Activated CD4-positive, alpha-beta T cell treated with anti-CD3 and anti-CD28 coated beads for 24 hours (primary cell): ENCODE data around the gene AP2S1.
A peak's percentile ranks its signal among the peaks of the same experiment; 100 is the strongest.
"Not testable (repeated sequence)": the region's sequence is repeated elsewhere in the genome, so short reads cannot be mapped to it uniquely, and the experiment has no call there.

Experiments used
- DNase-seq, 2 donors: peaks; one replicate each; pipeline ENCODE4 v3.0.0-alpha.2; 2020; ENCODE audit warnings: low read depth in 2 of 2

The AP2S1 gene

GRCh38 chr19:46841458-46842083 is 9.1 kb downstream of the AP2S1 start:
- DNase-seq: no peak

- DNase-seq: no peak
Measured at GRCh38 chr19:46840498-46840942, 10.1 kb downstream of the AP2S1 start.

GRCh38 chr19:46839752-46840497 is 10.7 kb downstream of the AP2S1 start:
- DNase-seq: no peak

- no peak for DNase-seq
Measured at GRCh38 chr19:46838160-46838559, 12.5 kb downstream of the AP2S1 start.

DNA sequence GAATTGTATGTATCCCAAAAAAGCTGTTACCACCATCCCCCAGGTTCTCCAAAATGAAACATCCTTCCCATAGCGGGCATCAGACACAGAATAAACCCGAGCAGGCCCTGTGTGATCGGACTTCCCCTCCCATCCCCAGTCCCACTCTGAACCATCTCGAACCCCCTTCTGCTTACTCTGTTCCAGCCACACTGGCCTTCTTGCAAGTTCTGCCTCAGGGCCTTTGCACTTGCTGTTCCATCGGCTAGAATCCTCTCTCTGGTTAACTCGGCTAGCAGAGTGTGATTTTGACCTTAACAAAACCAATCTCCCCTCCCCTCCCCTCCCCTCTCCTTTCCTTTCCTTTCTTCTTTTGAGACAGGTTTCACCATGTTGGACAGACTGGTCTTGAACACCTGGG is 15.7 kb downstream of the AP2S1 start:
- no peak for DNase-seq

- DNase-seq: no peak
Measured at GRCh38 chr19:46834121-46834520, 16.5 kb downstream of the AP2S1 start.

- no peak for DNase-seq
Measured at GRCh38 chr19:46830864-46831263, 19.8 kb downstream of the AP2S1 start.

DNA sequence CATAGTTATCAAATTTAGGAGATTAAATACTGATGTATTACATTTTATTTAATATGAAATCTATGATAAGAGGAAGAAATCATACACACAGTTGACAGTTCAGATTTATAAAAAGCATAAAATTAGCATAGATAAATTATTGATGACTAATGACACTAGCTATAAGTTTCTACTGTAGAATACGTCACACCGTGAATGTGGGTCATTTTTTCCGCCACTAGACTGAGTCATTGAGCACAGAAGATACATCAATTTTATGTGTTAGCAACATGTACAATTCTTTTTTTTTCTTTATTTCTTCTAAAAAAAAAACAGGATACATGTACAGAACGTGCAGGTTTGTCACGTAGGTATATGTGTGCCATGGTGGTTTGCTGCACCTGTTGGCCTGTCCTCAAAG is 22.2 kb downstream of the AP2S1 start:
- peak; percentile 37 to 41 for DNase-seq

GRCh38 chr19:46825731-46826055 is 25.0 kb downstream of the AP2S1 start:
- DNase-seq: no peak

GRCh38 chr19:46824890-46825730 is 25.5 kb downstream of the AP2S1 start:
- DNase-seq: no peak

- no peak for DNase-seq
Measured at GRCh38 chr19:46823049-46823448, 27.6 kb downstream of the AP2S1 start.

GRCh38 chr19:46822410-46822787 is 28.2 kb downstream of the AP2S1 start:
- DNase-seq: not testable (repeated sequence)

- peak; percentile 17 to 44 for DNase-seq
Measured at GRCh38 chr19:46821512-46822409, 28.9 kb downstream of the AP2S1 start.

GRCh38 chr19:46818812-46819211 is 31.8 kb downstream of the AP2S1 start:
- no peak for DNase-seq

DNA sequence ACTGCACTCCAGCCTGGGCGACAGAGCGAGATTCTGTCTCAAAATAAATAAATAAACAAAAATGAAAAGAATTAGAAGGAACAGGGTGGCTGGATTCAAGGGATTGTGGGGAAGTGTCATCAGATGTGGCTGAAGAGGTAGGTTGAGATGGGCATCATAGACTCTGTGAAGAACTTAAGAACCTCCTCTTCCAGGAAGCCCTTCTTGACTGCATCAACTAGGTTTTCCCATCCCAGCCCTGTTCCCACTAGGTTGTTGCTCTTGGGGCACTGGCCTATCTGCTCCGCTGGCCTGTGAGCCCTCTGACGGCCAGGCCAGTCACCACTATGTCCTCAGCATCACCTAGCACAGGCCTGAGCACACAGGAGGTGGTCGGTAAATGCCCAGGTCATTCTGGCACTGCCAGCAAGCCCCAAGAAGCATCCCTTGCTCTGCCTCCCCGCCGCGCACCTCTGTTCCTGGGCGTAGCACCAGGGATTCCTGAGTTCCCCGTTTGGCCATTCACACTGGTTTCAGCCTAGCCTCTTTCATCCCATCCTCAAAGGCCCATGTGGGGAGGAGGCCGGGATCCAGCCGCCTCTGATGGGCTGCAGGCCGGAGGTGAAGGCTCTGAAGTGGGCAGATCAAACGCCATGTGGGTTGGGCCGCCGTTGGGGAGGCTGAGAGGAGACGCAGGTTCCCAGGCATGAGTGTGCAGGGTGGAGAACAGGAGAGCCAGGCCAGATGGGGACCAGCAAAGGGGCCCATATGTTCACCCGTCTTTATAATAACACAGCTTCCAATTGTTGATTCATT is 34.6 kb downstream of the AP2S1 start:
- DNase-seq: no peak

DNA sequence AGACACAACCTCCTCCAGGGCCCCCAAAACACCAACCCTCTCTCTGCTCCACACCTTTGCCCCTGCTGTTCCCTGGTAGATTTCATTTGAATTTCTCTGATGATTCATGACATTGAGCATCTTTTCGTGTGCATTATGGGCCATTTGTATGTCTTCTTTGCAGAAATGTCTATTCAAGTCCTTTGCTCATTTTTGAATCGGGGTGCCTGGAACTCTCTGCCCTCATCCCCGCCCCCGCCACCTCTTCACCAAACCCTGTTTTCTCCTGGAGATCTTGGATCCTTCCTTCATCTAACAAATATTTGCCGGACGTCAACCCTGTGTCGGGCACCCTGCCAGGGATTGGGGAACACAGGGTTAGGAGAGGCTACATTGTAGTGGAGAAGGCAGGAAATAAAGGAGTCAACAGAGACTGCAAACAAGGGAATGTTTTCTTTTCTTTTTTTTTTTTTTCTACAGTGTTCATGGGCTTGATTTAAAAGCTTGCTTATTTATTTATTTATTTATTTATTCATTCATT is 36.7 kb downstream of the AP2S1 start:
- DNase-seq: no peak

DNA sequence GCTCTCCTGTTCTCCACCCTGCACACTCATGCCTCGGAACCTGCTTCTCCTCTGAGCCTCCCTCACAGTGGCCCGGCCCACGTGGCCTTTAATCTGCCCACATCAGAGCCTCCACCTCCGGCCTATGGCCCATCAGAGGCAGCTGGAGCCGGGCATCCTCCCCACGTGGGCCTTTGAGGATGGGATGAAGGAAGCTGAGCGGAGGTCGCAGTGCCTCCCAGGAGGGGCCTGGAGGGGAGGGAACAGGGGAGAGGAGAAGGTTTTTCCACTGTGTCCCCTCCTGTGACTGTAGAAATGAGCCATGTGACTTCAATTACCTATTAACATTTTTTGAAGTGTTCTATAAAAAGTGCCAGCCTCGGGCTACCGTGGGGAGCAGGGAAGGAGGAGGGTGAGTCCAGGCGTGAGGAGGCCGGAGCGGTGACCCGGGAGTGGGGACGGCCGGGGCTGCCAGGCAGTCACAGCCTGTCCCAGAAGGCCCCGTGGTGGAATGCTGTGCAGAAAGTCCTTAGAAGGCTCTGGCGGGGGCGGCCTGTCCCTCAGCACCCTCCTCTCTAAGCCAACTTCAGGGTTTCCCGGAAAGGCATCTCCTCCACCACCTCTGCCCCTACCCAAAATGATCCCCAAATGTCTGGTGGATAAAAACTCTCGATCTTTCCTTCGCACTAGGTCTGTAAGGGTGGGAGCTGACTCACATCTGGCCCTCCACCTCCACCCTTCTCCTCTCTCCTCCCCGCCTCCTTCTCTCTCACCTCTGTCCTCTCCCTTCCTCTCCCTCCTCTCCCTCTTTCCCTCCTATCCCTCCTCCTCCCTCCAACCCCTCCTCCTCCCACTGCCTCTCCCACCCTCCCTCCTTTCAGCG is 37.4 kb downstream of the AP2S1 start:
- DNase-seq: no peak

DNA sequence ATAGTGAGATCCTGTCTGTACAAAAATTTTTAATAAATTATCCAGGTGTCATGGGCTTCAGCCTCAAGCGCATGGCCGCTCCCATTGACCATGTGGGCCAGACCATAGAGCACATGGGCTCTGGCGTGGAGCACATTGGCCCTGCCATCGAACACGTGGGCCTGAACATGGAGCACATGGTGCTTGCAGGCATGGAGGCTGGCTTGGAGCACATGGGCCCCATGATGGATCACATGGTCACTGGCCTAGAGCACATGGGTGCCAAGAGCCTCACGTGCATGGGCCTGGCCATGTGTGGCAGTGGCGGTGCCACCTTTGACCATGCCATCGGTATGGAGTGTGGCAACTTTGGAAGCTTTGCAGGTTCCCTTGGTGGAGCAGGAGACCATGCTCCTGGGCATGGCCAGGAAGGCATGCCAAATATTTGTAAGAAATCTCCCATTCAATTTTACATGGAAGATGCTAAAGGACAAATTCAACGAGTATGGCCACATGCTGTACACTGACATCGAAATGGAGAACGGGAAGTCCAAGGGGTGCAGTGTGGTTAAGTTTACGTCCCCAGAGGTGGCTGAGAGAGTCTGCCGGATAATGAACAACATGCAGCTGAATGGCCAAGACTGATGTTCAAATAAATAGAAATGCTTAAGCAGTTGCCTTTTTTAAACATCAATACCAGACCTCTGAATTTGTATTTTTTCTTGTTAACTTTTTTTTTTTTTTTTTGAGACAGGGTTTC is 40.9 kb downstream of the AP2S1 start:
- DNase-seq: no peak

GRCh38 chr19:46806656-46807055 is 44.0 kb downstream of the AP2S1 start:
- DNase-seq: no peak
